NCI-H1105 treated with DMSO at 0.1 percent for 48 hours (cell line): ENCODE data around the gene CLMP.
"Not testable (repeated sequence)": the region's sequence is repeated elsewhere in the genome, so short reads cannot be mapped to it uniquely, and the experiment has no call there.

Experiments
- DNase-seq: peaks from one replicate; lab custom pipeline; 2025; lab: John Stamatoyannopoulos, UW

The CLMP gene

GRCh38 chr11:123217897-123218296 is 22.8 kb upstream of the CLMP start:
- DNase-seq, result no peak

- DNase-seq, result no peak
Measured at GRCh38 chr11:123216249-123216648, 21.2 kb upstream of the CLMP start.

- no peak for DNase-seq
Measured at GRCh38 chr11:123214940-123215339, 19.9 kb upstream of the CLMP start.

- no peak for DNase-seq
Measured at GRCh38 chr11:123214396-123214795, 19.3 kb upstream of the CLMP start.

- no peak for DNase-seq
Measured at GRCh38 chr11:123213307-123213771, 18.3 kb upstream of the CLMP start.

- no peak for DNase-seq
Measured at GRCh38 chr11:123212406-123212805, 17.4 kb upstream of the CLMP start.

GRCh38 chr11:123211981-123212380 is 16.9 kb upstream of the CLMP start:
- no peak for DNase-seq

GRCh38 chr11:123211149-123211852 is 16.3 kb upstream of the CLMP start:
- no peak for DNase-seq

GRCh38 chr11:123209591-123209990 is 14.5 kb upstream of the CLMP start:
- DNase-seq, result no peak

GRCh38 chr11:123206791-123207434 is 11.9 kb upstream of the CLMP start:
- DNase-seq, result no peak

GRCh38 chr11:123206055-123206454 is 11.0 kb upstream of the CLMP start:
- not testable (repeated sequence) for DNase-seq

- no peak for DNase-seq
Measured at GRCh38 chr11:123203934-123204333, 8.9 kb upstream of the CLMP start.

- no peak for DNase-seq
Measured at GRCh38 chr11:123203471-123203870, 8.4 kb upstream of the CLMP start.

- DNase-seq, result no peak
Measured at GRCh38 chr11:123202155-123203151, 7.4 kb upstream of the CLMP start.

- no peak for DNase-seq
Measured at GRCh38 chr11:123200264-123200663, 5.2 kb upstream of the CLMP start.

- DNase-seq, result no peak
Measured at GRCh38 chr11:123197711-123198110, 2.7 kb upstream of the CLMP start.

GRCh38 chr11:123196060-123196714 is 1.1 kb upstream of the CLMP start:
- DNase-seq, result no peak

GRCh38 chr11:123194337-123195187 is 486 bp downstream of the CLMP start:
- peak; percentile 64 for DNase-seq

- no peak for DNase-seq
Measured at GRCh38 chr11:123193742-123194141, 1.3 kb downstream of the CLMP start.

GRCh38 chr11:123191939-123192338 is 3.1 kb downstream of the CLMP start:
- no peak for DNase-seq

GRCh38 chr11:123190518-123190917 is 4.5 kb downstream of the CLMP start:
- DNase-seq, result no peak
